ENCODE results near the gene ALOX5AP. TPM values are rescaled to one million over a fixed set of nuclear protein-coding genes. Genes with fewer than 3 reads are reported as not detected.

The ALOX5AP gene
- total RNA-seq, 1 donor from 2014 or later, result not detected

GRCh38 chr13:30722361-30722760 lies 13.0 kb upstream of the ALOX5AP start:
- no peak for FAIRE-seq
- Histone ChIP-seq H3K27me3 (ENCODE audit: control insufficient read depth, insufficient read depth, low read length) (no peaks in the 10 kb centered on the region), H3K4me3 (ENCODE audit: low read depth, low read length) (no peak overlapping the region), H3K36me3 (ENCODE audit: control insufficient read depth, insufficient read depth, low read length) (no peaks in the 10 kb centered on the region)
- no peak for TF ChIP-seq CTCF (IDR thresholded peaks at IDR 0.05; ENCODE audit: insufficient read depth, low read length, severe bottlenecking)
- DNase-seq (ENCODE audit: low read depth), result peak; percentile 50

- FAIRE-seq (no peak), DNase-seq (ENCODE audit: low read depth) (no peak)
- H3K36me3 ChIP-seq (ENCODE audit: control insufficient read depth, insufficient read depth, low read length), result no peaks in the 10 kb centered on the region
- no peak overlapping the region for H3K4me3 ChIP-seq (ENCODE audit: low read depth, low read length)
- no peaks in the 10 kb centered on the region for H3K27me3 ChIP-seq (ENCODE audit: control insufficient read depth, insufficient read depth, low read length)
- TF ChIP-seq CTCF (IDR thresholded peaks at IDR 0.05; ENCODE audit: insufficient read depth, low read length, severe bottlenecking), result no peak
These were observed 10.6 kb upstream of the ALOX5AP start for GRCh38 chr13:30724778-30725177.

GRCh38 chr13:30725326-30726085 lies 9.8 kb upstream of the ALOX5AP start:
- Histone ChIP-seq H3K36me3 (ENCODE audit: control insufficient read depth, insufficient read depth, low read length) (no peaks in the 10 kb centered on the region), H3K27me3 (ENCODE audit: control insufficient read depth, insufficient read depth, low read length) (no peaks in the 10 kb centered on the region), H3K4me3 (ENCODE audit: low read depth, low read length) (no peak overlapping the region)
- FAIRE-seq, result no peak
- DNase-seq (ENCODE audit: low read depth), result no peak
- no peak for TF ChIP-seq CTCF (IDR thresholded peaks at IDR 0.05; ENCODE audit: insufficient read depth, low read length, severe bottlenecking)

GRCh38 chr13:30726192-30726591 lies 9.2 kb upstream of the ALOX5AP start:
- FAIRE-seq (no peak), DNase-seq (ENCODE audit: low read depth) (no peak)
- H3K4me3 ChIP-seq (ENCODE audit: low read depth, low read length), result no peak overlapping the region
- H3K27me3 ChIP-seq (ENCODE audit: control insufficient read depth, insufficient read depth, low read length), result no peaks in the 10 kb centered on the region
- no peak for TF ChIP-seq CTCF (IDR thresholded peaks at IDR 0.05; ENCODE audit: insufficient read depth, low read length, severe bottlenecking)
- H3K36me3 ChIP-seq (ENCODE audit: control insufficient read depth, insufficient read depth, low read length), result no peaks in the 10 kb centered on the region

GRCh38 chr13:30727491-30728355 lies 7.6 kb upstream of the ALOX5AP start:
- no peak for DNase-seq (ENCODE audit: low read depth)
- H3K27me3 ChIP-seq (ENCODE audit: control insufficient read depth, insufficient read depth, low read length), result no peaks in the 10 kb centered on the region
- no peak for TF ChIP-seq CTCF (IDR thresholded peaks at IDR 0.05; ENCODE audit: insufficient read depth, low read length, severe bottlenecking)
- FAIRE-seq, result no peak
- H3K36me3 ChIP-seq (ENCODE audit: control insufficient read depth, insufficient read depth, low read length), result no peaks in the 10 kb centered on the region
- H3K4me3 ChIP-seq (ENCODE audit: low read depth, low read length), result no peak overlapping the region

Data from bronchial epithelial cell (primary cell).